Loucy (cell line): ENCODE results near the gene NRG3.

Source experiments
- H2AFZ ChIP-seq: fragments of 200-600 bp; sonication (generic); 2 replicates; pipeline ENCODE4 v1.6.0; 2016; ENCODE audit warnings: antibody characterized with exemption, mild to moderate bottlenecking, low read length, moderate library complexity
- H3F3A ChIP-seq: fragments of 200-600 bp; 2 replicates; pipeline ENCODE4 v1.6.0; 2016; ENCODE audit warnings: antibody characterized with exemption, low read depth, mild to moderate bottlenecking
- H3K27me3 ChIP-seq: fragments of 200-600 bp; sonication (generic); 2 replicates; pipeline ENCODE4 v1.6.1; 2014; ENCODE audit warnings: low read length, mild to moderate bottlenecking; ENCODE audit not compliant: insufficient read depth, poor library complexity, severe bottlenecking
- H3K36me3 ChIP-seq: fragments of 200-600 bp; sonication (generic); 2 replicates; pipeline ENCODE4 v1.6.1; 2016; ENCODE audit warnings: low read length; ENCODE audit not compliant: insufficient read depth
- H3K4me1 ChIP-seq: fragments of 200-600 bp; sonication (generic); 2 replicates; pipeline ENCODE4 v1.5.1; 2014; ENCODE audit warnings: low read length, mild to moderate bottlenecking; ENCODE audit not compliant: insufficient read depth, poor library complexity, severe bottlenecking
- H3K4me2 ChIP-seq: fragments of 200-600 bp; sonication (generic); 2 replicates; pipeline ENCODE4 v1.6.0; 2014; ENCODE audit warnings: antibody characterized with exemption, low read length, low read depth, mild to moderate bottlenecking; ENCODE audit not compliant: poor library complexity, severe bottlenecking
- H3K4me3 ChIP-seq: fragments of 200-600 bp; sonication (generic); 2 replicates; pipeline ENCODE4 v1.5.1; 2014; ENCODE audit warnings: low read length, mild to moderate bottlenecking, mixed read lengths; ENCODE audit not compliant: poor library complexity, severe bottlenecking
- H3K79me2 ChIP-seq: fragments of 200-600 bp; sonication (generic); 2 replicates; pipeline ENCODE4 v1.6.1; 2014; ENCODE audit warnings: low read length; ENCODE audit not compliant: insufficient read depth
- H3K9ac ChIP-seq: fragments of 200-600 bp; sonication (generic); 2 replicates; pipeline ENCODE4 v1.6.0; 2014; ENCODE audit warnings: mild to moderate bottlenecking, low read depth, low read length, moderate library complexity; ENCODE audit not compliant: poor library complexity, severe bottlenecking
- H3K9me2 ChIP-seq: fragments of 200-600 bp; sonication (generic); replicated peaks from 2 replicates; pipeline ENCODE4 v1.6.1; 2016; ENCODE audit warnings: low read depth, low read length, mixed read lengths
- H3K9me3 ChIP-seq: fragments of 200-600 bp; sonication (generic); 2 replicates; pipeline ENCODE4 v1.6.1; 2014; ENCODE audit warnings: mild to moderate bottlenecking, antibody characterized with exemption, low read length, low read depth; ENCODE audit not compliant: insufficient read depth
- H4K20me1 ChIP-seq: fragments of 200-600 bp; sonication (generic); 2 replicates; pipeline ENCODE4 v1.6.0; 2014; ENCODE audit warnings: antibody characterized with exemption, low read length, mild to moderate bottlenecking; ENCODE audit not compliant: insufficient read depth, poor library complexity, severe bottlenecking
- EZH2phosphoT487 ChIP-seq: fragments of 200-600 bp; IDR thresholded peaks from 2 replicates; pipeline ENCODE4 v1.6.1; 2018; ENCODE audit warnings: antibody characterized with exemption, mild to moderate bottlenecking, moderate library complexity, borderline replicate concordance
- TF ChIP-seq, protein P1 (sequence below): fragments of 200-600 bp; sonication (generic); conservative IDR thresholded peaks from 2 replicates; pipeline ENCODE4 v1.5.1; 2014; ENCODE audit warnings: mild to moderate bottlenecking, antibody characterized with exemption, low read length

NRG3 gene

DNA sequence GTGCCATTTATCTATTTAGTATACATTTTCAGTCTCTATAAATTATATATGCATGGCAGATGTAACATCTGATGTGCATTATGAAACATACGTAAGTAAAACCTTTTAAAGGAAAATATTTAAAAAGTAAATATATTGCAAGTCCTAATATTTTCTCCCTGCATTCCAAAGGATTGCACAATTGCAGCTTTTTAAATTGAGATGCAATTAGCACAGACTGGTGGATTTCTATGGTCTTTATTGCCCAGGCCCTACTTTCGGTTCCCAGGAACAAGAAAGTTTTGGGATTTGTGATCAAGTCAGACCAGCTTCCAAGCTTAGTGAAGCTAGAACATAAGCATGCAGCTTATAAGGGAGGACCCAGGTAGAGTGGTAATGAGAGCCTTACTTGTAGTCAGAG is 337.8 kb downstream of the NRG3 start:
- no peaks in the 10 kb centered on the region for H4K20me1 ChIP-seq
- no peaks in the 10 kb centered on the region for H3K36me3 ChIP-seq
- H3K4me3 ChIP-seq: no peak overlapping the region
- no peak overlapping the region for H3K9ac ChIP-seq
- no peak overlapping the region for H2AFZ ChIP-seq
- no peak for TF ChIP-seq EZH2phosphoT487
- TF ChIP-seq, protein P1, sequence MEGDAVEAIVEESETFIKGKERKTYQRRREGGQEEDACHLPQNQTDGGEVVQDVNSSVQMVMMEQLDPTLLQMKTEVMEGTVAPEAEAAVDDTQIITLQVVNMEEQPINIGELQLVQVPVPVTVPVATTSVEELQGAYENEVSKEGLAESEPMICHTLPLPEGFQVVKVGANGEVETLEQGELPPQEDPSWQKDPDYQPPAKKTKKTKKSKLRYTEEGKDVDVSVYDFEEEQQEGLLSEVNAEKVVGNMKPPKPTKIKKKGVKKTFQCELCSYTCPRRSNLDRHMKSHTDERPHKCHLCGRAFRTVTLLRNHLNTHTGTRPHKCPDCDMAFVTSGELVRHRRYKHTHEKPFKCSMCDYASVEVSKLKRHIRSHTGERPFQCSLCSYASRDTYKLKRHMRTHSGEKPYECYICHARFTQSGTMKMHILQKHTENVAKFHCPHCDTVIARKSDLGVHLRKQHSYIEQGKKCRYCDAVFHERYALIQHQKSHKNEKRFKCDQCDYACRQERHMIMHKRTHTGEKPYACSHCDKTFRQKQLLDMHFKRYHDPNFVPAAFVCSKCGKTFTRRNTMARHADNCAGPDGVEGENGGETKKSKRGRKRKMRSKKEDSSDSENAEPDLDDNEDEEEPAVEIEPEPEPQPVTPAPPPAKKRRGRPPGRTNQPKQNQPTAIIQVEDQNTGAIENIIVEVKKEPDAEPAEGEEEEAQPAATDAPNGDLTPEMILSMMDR: no peak
- H3K27me3 ChIP-seq: no peaks in the 10 kb centered on the region
- H3K9me2 ChIP-seq: no peaks in the 10 kb centered on the region
- H3K9me3 ChIP-seq: no peaks in the 10 kb centered on the region
- H3K4me1 ChIP-seq: no peaks in the 10 kb centered on the region
- H3K79me2 ChIP-seq: no peaks in the 10 kb centered on the region
- H3K4me2 ChIP-seq: no peak overlapping the region
- H3F3A ChIP-seq: no peaks in the 10 kb centered on the region

GRCh38 chr10:82213784-82214183 is 338.8 kb downstream of the NRG3 start:
- Histone ChIP-seq H3K79me2 (no peaks in the 10 kb centered on the region), H3K4me1 (no peaks in the 10 kb centered on the region), H4K20me1 (no peaks in the 10 kb centered on the region), H3K27me3 (no peaks in the 10 kb centered on the region), H3K4me3 (no peak overlapping the region), H2AFZ (no peak overlapping the region), H3K36me3 (no peaks in the 10 kb centered on the region), H3F3A (no peaks in the 10 kb centered on the region), H3K9ac (no peak overlapping the region), H3K9me2 (no peaks in the 10 kb centered on the region), H3K4me2 (no peak overlapping the region), H3K9me3 (no peaks in the 10 kb centered on the region)
- TF ChIP-seq, protein P1: no peak
- TF ChIP-seq EZH2phosphoT487: no peak

GRCh38 chr10:82221056-82221455 is 346.1 kb downstream of the NRG3 start:
- no peaks in the 10 kb centered on the region for H3K9me3 ChIP-seq
- H3K27me3 ChIP-seq: no peaks in the 10 kb centered on the region
- no peak overlapping the region for H3K9ac ChIP-seq
- H2AFZ ChIP-seq: no peak overlapping the region
- no peak overlapping the region for H3K4me2 ChIP-seq
- no peaks in the 10 kb centered on the region for H3K79me2 ChIP-seq
- TF ChIP-seq, protein P1: no peak
- no peak for TF ChIP-seq EZH2phosphoT487
- H3K36me3 ChIP-seq: no peaks in the 10 kb centered on the region
- H3K4me3 ChIP-seq: no peak overlapping the region
- H3K9me2 ChIP-seq: no peaks in the 10 kb centered on the region
- H4K20me1 ChIP-seq: no peaks in the 10 kb centered on the region
- no peaks in the 10 kb centered on the region for H3K4me1 ChIP-seq
- H3F3A ChIP-seq: no peaks in the 10 kb centered on the region
